Stimulated activated CD4-positive, alpha-beta T cell treated with anti-CD3 and anti-CD28 coated beads, Interleukin-1b, Interleukin-23, amount 100 ng/mL, for 1 hour (primary cell): ENCODE measurements around the gene FAIM2.

ENCODE experiments used
- DNase-seq, 2 donors: peaks; one replicate each; pipeline ENCODE4 v3.0.0-alpha.2; 2020; ENCODE audit warnings: low read depth in 2 of 2

Gene FAIM2

GRCh38 chr12:49917788-49918173 is 14.1 kb upstream of the FAIM2 start:
- DNase-seq: no peak

DNA sequence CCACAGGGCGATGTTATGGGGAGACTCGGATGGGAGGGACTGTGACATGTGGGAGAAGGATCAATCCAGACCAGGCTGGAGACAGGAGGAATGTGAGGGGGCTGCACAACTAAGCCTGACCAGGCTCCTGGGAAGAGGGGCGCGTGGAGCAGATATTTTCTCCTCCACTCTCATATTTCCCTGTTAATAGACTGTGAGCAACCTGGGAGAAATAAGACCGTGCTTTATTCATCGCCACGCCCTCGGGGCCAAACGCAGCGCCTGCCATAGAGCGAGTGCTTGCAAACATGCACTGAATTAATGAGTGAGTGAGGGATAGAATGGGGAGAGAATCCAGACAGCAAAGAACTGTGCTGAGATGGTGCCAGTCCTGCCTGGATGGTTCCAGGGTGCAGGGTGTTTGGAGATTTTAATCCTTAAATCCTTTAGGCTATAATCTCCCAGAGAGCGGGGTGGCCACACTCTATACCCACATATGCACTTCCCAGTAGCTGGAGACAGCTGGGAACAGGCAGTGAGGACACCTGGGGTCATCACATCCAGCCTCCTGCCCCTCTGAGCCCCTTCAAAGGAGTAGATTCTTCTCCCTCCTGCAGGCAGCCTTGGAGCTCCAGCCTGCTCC is 13.6 kb upstream of the FAIM2 start:
- DNase-seq: no peak

DNA sequence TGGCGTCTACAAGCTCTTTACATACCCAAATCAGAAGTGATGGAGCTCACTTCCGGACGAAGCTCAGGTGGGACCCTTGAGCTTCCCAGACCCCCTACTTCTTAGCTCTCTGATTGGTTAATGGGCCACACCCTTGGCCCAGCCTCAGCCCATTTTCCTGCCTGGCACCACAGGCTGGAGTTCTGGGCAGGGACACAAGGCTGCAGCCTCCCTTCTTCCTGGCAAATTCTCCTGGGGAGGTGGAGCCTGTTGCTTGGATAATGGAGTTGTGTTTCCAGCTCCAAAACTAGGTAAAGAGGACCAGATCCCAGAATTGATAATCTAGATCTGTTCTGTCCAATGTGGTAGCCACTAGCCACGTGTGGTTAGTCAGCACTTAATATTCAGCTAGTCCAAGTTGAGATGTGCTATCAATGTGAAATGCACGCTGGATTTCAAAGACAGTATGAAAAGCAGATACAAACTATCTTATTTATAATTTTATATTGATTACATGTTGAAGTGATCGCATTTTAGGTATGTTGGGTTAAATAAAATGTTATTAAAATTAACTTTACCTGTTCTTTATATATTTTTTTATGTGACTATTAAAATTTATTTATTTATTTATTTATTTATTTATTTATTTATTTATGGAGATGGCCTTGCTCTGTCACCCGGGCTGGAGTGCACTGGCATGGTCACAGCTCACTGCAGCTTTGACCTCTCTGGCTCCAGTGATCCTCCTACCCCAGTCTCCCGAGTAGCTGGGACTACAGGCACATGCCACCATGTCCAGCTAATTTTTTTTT is 12.6 kb upstream of the FAIM2 start:
- DNase-seq: no peak

GRCh38 chr12:49912345-49913255 is 8.9 kb upstream of the FAIM2 start:
- no peak for DNase-seq

DNA sequence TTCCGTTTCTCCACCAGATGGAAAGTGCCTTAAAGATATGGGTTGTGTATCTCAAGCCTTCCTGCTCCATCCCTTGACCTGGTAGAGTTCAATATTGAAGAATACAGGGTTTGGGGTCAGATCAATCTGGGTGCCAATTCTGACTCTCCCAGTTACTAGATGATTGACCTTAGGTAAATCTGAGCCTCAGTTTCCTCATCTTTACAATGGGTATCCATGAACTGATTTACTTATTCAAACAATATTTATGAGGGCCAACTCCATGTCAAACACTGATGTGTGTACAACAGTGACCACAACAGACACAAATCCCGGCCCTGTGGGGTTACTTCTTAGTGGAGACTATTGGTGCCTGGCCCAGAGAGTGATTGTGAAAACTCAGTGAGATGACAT is 7.5 kb upstream of the FAIM2 start:
- DNase-seq: no peak

- no peak for DNase-seq
Measured at GRCh38 chr12:49910331-49911212, 6.9 kb upstream of the FAIM2 start.

DNA sequence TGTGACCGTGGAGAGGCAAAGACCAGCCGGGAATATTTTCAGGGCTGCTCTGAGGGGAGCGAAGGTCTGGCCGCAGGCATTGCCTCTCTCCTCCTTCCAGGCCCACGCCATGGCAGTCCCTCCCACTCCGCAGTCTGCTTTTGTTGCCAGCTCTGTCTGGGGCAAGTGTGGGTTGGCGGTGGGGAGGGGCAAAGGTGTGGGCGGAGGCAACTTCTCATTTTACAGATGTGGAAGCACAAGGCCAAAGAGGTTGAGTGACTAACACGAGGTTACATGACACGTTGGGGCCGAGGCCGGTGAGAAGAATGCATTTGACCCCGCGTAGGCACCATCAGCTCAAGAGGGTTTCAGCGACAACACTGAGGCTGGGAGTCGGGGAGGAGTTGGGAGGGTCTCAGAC is 6.1 kb upstream of the FAIM2 start:
- no peak for DNase-seq

GRCh38 chr12:49909356-49909755 is 5.7 kb upstream of the FAIM2 start:
- no peak for DNase-seq

- no peak for DNase-seq
Measured at GRCh38 chr12:49907352-49907751, 3.7 kb upstream of the FAIM2 start.

DNA sequence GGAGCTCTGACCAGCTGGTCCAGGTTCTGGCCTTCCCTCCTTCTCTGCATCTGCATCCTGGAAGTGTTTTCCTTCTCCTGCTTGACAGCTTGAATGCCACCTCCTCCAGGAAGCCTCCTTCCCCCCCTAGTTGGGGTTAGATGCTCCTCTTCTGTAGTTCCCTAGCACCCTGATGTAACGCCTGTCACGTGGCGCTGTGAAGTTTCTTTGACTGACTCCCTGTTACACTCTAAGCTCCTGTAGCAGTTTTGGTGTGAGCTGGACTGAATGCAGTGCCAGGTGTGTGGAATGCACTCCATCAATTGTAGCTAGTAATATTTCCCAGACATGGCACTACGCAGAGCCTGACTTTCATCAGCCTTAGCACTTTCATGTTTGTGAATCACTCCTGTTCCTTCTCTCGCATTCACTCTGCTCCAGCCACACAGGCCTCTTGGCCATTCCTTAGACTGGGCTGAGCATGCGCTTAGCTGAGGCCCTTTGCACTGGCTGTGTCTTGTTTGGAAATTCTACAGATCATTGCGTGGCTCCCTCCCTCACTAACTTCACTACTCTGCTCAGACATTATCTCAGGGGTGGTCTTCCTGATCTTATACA is 2.1 kb upstream of the FAIM2 start:
- DNase-seq: no peak

- DNase-seq: no peak
Measured at GRCh38 chr12:49904601-49905000, 901 bp upstream of the FAIM2 start.

DNA sequence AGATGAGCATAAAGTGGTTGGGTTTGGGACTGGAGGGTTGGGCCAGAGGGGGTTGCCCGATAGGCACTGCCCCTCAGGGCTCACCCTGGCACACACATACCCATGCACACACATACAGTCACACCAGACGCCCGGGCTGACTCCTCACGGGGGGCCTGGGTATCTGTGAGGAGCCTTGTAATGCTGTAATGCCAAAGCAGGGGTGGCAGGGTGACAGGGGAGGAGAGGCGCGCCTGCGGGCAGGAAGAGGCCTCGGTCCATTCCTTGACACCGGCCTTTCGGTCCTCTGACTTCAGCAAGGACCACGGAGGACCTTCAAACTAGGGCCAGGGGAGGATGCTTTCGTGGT is 375 bp downstream of the FAIM2 start:
- DNase-seq: no peak

DNA sequence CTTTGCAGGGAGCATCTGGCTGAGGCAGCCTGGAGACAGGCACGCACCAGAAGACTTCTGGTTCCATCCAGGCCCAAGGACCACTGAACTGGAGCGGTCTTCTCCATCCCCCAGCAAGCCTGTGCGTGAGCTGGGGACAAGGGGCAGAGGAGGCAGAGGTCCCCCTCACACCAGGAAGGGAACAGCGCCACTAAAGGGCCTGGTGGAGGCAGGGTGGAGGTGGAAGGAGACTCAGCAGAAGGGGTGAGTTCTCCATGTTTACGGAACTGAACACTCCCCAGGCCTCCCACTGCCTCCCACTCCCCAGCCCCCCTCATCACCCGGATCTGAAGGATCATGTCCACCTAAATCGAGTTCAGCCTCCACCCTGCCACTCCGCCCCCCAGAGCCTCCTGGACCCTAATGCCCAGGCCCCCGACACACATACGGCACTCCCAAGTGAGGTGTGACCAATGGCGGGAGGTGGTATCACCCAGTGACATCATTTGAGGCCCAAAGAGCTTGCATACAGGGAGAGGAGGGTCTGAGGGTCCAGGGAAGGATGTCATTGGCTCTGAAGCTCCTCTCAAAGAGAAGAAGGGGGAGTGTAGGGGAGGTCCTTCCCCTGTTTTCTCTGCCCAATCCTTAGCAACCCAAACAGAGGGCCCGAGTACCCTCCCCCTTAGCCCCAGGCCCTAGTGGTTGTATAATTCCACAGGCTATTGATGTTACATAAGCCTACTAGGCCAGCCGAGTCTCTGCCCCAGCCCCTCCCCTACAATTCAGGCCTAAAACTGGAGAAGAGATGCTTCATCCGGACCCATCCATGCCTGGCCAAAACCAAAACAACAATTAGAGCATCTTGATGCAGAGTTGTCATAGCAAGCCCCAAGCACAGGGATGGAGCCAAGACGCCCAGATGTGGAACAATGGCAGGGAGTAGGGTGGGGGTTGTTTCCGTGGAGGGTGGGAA is 1.0 kb downstream of the FAIM2 start:
- DNase-seq: no peak

DNA sequence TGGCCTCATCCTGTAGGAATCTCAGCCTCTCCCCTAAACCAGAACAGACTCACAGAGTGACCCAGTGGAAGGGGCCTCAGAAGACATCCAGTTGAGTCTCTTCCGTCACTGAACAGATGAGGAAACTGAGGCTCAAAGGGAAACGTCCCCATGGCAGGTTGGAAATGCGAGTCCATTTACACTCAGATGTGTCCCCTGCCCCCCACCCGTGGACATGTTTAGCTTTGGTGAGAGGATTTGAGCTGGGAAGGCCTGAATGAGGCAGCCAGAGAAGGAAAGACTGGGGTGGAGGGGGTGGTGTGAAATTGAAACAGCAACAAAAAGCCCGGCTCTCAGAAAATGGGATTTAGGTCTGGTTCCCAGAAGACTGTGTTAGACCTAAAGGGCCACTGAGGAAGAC is 1.7 kb downstream of the FAIM2 start:
- DNase-seq: no peak

DNA sequence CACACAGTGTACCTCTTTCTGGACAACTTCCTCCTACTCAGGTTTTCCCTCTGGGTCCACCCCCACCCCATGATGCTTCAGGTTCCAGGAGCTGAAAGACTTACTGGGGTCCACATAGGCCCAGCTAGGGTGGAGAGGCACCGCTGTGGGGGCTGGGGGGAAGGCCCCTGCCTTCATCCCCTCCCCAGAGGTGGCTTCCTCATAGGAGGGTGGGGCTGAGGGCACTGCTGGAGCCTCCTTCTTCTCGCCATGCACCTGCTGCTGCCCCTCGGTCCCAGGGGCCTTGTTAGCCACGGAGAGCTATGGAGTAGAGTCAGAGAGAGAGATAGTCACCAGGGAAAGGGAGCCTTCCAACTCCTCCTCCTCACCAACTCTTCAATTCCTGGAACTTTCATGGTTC is 2.7 kb downstream of the FAIM2 start:
- no peak for DNase-seq

DNA sequence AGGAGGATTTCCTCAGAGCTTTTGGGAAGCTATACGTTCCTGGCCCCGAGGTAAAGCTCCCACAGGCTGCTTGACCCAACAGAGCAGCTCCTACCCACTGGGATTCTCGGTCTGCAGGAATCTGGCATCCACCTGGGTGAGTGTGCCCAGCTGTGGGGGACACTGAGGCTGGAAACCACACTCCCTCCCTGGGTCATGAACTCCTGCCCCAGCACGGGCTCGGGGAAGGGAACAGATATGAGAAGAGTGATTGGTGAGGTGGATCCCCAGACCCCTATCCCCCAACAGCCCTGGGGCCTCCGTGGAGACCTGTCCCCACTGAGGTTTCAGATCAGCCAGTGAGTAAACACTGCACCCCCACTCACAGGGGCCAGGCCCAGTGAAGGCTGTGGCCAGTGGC is 3.3 kb downstream of the FAIM2 start:
- DNase-seq: no peak

DNA sequence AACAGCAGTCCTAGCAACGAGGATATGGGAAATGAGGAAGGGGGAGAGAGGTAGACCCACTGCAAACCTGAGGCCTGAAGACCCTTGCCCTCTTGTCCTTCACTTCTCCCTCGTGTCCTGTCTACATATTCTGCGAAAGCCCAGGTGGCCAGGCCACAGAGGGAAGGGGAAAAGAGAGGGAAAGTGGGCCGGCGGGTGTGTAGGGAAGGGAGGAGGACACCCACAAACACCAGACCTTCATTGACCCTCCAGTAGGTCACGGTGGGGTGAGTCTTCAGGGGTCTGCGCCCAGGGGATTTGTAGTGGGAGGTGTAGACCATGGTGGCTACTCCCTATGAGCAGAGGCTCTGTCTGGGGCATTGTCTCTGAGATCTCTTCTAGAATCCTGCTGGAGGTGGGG is 3.8 kb downstream of the FAIM2 start:
- no peak for DNase-seq

- no peak for DNase-seq
Measured at GRCh38 chr12:49899286-49899843, 4.3 kb downstream of the FAIM2 start.

GRCh38 chr12:49897276-49897675 is 6.4 kb downstream of the FAIM2 start:
- no peak for DNase-seq

- no peak for DNase-seq
Measured at GRCh38 chr12:49895773-49896172, 7.9 kb downstream of the FAIM2 start.
